ENCODE measurements around the gene FAM81A.

DNA sequence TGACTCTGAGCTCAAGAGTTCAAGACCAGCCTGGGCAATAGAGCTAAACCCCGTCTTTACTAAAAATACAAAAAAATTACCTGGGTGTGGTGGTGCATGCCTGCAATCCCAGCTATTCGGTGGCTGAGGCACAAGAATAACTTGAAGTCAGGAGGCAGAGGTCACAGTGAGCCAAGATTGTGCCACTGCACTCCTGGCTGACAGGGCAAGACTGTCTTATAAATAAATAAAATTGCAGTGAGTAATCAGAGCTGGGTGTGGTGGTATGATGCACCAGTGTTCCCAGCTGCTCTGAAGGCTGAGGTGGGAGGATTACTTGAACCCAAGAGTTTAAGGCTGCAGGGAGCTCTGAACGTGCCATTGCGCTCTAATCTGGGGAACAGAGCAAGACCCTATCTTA is 117.7 kb downstream of the FAM81A start:
- TF ChIP-seq, protein P1, sequence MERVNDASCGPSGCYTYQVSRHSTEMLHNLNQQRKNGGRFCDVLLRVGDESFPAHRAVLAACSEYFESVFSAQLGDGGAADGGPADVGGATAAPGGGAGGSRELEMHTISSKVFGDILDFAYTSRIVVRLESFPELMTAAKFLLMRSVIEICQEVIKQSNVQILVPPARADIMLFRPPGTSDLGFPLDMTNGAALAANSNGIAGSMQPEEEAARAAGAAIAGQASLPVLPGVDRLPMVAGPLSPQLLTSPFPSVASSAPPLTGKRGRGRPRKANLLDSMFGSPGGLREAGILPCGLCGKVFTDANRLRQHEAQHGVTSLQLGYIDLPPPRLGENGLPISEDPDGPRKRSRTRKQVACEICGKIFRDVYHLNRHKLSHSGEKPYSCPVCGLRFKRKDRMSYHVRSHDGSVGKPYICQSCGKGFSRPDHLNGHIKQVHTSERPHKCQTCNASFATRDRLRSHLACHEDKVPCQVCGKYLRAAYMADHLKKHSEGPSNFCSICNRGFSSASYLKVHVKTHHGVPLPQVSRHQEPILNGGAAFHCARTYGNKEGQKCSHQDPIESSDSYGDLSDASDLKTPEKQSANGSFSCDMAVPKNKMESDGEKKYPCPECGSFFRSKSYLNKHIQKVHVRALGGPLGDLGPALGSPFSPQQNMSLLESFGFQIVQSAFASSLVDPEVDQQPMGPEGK (CRISPR knock-in tag; IDR thresholded peaks at IDR 0.05; ENCODE audit: borderline replicate concordance): no peak
- TF ChIP-seq CSDC2 (CRISPR knock-in tag; IDR thresholded peaks at IDR 0.05): no peak
- TF ChIP-seq, protein P2, sequence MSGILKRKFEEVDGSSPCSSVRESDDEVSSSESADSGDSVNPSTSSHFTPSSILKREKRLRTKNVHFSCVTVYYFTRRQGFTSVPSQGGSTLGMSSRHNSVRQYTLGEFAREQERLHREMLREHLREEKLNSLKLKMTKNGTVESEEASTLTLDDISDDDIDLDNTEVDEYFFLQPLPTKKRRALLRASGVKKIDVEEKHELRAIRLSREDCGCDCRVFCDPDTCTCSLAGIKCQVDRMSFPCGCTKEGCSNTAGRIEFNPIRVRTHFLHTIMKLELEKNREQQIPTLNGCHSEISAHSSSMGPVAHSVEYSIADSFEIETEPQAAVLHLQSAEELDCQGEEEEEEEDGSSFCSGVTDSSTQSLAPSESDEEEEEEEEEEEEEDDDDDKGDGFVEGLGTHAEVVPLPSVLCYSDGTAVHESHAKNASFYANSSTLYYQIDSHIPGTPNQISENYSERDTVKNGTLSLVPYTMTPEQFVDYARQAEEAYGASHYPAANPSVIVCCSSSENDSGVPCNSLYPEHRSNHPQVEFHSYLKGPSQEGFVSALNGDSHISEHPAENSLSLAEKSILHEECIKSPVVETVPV (CRISPR knock-in tag; IDR thresholded peaks at IDR 0.05): no peak
- TF ChIP-seq, protein P3, sequence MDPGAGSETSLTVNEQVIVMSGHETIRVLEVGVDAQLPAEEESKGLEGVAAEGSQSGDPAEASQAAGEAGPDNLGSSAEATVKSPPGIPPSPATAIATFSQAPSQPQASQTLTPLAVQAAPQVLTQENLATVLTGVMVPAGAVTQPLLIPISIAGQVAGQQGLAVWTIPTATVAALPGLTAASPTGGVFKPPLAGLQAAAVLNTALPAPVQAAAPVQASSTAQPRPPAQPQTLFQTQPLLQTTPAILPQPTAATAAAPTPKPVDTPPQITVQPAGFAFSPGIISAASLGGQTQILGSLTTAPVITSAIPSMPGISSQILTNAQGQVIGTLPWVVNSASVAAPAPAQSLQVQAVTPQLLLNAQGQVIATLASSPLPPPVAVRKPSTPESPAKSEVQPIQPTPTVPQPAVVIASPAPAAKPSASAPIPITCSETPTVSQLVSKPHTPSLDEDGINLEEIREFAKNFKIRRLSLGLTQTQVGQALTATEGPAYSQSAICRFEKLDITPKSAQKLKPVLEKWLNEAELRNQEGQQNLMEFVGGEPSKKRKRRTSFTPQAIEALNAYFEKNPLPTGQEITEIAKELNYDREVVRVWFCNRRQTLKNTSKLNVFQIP (CRISPR knock-in tag; IDR thresholded peaks at IDR 0.05; ENCODE audit: borderline replicate concordance, low read depth): no peak
- no peak for TF ChIP-seq ZNF565 (CRISPR knock-in tag; conservative IDR thresholded peaks at IDR 0.05; ENCODE audit: low read depth)
- no peak for TF ChIP-seq PPARA (CRISPR knock-in tag; IDR thresholded peaks at IDR 0.05; ENCODE audit: borderline replicate concordance)
- no peak for TF ChIP-seq SNAI2 (CRISPR knock-in tag; IDR thresholded peaks at IDR 0.05)
- TF ChIP-seq ZFP30 (CRISPR knock-in tag; IDR thresholded peaks at IDR 0.05): no peak
- no peak for TF ChIP-seq TCF4 (CRISPR knock-in tag; IDR thresholded peaks at IDR 0.05; ENCODE audit: borderline replicate concordance)
- no peak for TF ChIP-seq ARNTL (CRISPR knock-in tag; IDR thresholded peaks at IDR 0.05; ENCODE audit: borderline replicate concordance, low read depth)
- TF ChIP-seq ZFP3 (CRISPR knock-in tag; IDR thresholded peaks at IDR 0.05): no peak
- TF ChIP-seq RARB (CRISPR knock-in tag; IDR thresholded peaks at IDR 0.05): no peak

All from SK-N-SH treated with all-trans-retinoic acid at 6 μM for 48 hours (cell line).